RWPE1 (cell line): ENCODE results near the gene SHB.

Experiments
- CTCF ChIA-PET: fragments of 350-600 bp; sonication (Branson Sonifier 250); formaldehyde crosslinking; extraction: SDS; loops from one replicate; lab custom pipeline; 2021; lab: Yijun Ruan, JAX
- POLR2A ChIA-PET: fragments of 400-600 bp; formaldehyde crosslinking; extraction: SDS; loops from one replicate; lab custom pipeline; 2020; ENCODE audit warnings: antibody characterized with exemption; ENCODE audit not compliant: low non-redundant PET; lab: Yijun Ruan, JAX
- DNase-seq: peaks from one replicate; pipeline ENCODE4 v3.0.0; 2012; ENCODE audit warnings: low spot score
- H3K27ac ChIP-seq: fragments of 450-650 bp; 2 replicates; pipeline ENCODE4 v1.5.1; 2017
- CTCF ChIP-seq: fragments of 450-650 bp; conservative IDR thresholded peaks from 2 replicates; pipeline ENCODE4 v1.5.1; 2017; ENCODE audit warnings: low read depth, mild to moderate bottlenecking

The SHB gene

DNA sequence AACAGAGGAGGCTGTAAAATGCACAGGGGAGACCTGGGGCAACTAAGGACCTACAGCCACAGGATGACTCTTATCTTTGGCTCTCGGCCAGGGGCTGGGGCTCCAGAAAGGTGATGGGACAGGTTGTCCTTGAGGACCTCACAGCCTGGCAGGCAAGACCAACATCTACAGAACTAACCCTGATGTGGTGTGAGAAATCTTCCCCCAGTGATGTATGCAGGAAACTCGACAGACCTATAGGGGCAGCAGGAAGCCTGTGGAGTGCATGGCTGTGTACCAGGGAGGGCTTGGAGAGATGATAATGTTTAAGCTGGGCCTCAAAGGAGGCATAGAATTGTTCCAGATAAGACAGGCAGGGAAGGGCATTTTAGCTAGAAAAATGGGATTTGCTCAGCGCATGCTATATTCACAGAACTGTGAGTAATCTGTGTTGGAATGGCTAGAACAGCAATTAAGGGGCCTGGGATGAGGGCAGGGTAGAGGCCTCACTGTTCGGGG lies 96.6 kb downstream of the SHB start:
- ChIA-PET CTCF (interaction anchor here (0.5 to 0.6 kb wide), 2 partner anchors 59 to 327 kb away, joined by 3 read pairs; no protein-coding TSS in a partner anchor), POLR2A (no interaction called here)
- H3K27ac ChIP-seq, result peak overlapping the region; percentile 78
- no peak for TF ChIP-seq CTCF
- DNase-seq, result no peak

DNA sequence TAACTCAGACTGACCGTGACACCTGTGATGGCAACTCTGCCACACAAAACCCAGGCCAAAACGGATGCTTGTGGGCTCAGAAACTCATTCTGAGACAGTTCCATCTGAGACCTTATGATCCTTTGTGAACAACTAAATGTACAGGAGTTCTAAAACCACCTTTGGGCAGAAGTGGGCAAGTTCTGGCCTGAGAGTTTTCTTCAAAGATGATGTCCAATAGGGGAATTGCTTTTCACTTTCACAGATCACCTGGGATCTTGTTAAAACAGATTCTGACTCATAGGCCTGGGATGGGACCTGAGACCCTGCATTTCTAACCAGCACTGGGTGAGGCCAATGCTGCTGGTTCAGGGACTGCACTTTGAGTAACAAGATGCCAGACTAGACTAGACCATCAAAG lies 97.3 kb downstream of the SHB start:
- POLR2A ChIA-PET, result no interaction called here
- H3K27ac ChIP-seq, result peak overlapping the region; percentile 78
- CTCF ChIA-PET, result interaction anchor here (0.6 kb wide), 1 partner anchor 11 kb away, joined by 3 read pairs; no protein-coding TSS in a partner anchor
- no peak for DNase-seq
- no peak for TF ChIP-seq CTCF

DNA sequence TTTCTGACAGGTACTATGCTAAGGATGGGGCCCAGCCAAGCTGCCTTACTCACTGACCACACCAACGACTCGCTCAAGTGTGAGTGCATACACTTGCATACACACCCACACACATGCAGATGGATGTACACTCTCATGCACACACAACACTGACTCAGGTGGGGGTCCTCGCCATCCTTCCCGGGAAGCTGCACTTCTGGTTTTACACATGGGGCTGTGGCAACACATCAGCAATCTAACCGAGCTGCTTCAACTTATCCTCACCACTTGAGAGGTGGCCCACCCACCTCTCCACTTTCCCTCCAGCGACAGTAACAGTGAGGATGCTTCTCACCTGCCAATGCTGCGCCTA lies 97.9 kb downstream of the SHB start:
- peak overlapping the region; percentile 78 for H3K27ac ChIP-seq
- no peak for DNase-seq
- CTCF ChIA-PET, result interaction anchor here (0.6 kb wide), 1 partner anchor 10 kb away, joined by 3 read pairs; no protein-coding TSS in a partner anchor
- TF ChIP-seq CTCF, result no peak
- POLR2A ChIA-PET, result no interaction called here

- no peak for DNase-seq
- no peak for TF ChIP-seq CTCF
- H3K27ac ChIP-seq, result peak overlapping the region; percentile 78
- ChIA-PET CTCF (no interaction called here), POLR2A (no interaction called here)
These were observed 98.5 kb downstream of the SHB start for GRCh38 chr9:37970301-37971107.

DNA sequence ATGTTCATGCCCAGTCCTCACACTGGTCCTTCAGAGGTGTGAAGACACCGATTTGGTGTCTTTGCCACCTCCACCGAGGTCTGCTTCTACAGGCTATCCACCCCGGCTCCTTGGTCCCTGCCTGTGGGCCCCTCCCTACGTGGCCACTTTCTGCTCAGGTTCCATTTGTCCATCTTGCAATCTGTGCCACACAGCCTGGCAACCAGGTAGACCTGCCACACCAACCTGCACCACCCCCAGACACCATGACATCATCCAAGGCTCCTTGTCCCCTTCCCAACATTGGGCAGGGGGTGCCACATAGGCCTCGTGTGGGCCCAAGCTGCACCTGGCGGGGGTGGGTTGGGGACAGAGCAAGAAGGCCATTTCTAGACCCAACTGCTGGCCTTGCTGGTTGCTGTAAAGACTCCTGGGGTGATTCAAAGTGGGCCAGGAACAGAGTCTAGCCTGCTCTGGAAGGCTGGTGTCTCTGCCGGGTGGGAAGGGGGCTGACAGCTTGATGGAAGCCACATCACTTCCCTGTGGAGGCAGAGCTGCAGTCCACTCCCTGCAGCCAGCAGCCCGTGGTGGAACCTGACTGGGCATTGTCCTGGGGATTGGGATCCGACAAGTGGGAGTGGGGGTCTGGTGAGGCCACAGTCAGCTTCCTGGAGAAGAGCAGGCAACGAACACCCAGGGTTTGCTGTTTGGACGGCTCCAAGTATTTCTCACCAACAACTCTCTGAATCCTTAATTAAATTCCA lies 99.3 kb downstream of the SHB start:
- ChIA-PET CTCF (no interaction called here), POLR2A (no interaction called here)
- no peak for DNase-seq
- no peak for TF ChIP-seq CTCF
- H3K27ac ChIP-seq, result peak overlapping the region; percentile 78

- no peak for DNase-seq
- H3K27ac ChIP-seq, result peak overlapping the region; percentile 78
- ChIA-PET CTCF (no interaction called here), POLR2A (no interaction called here)
- no peak for TF ChIP-seq CTCF
These were observed 99.9 kb downstream of the SHB start for GRCh38 chr9:37969130-37969529.
